GM13976 (cell line): ENCODE measurements around the gene MX1.

Source experiments
- DNase-seq: peaks from one replicate; pipeline ENCODE4 v3.0.0; 2012; ENCODE audit warnings: low spot score
- in situ Hi-C: fragments of 300-500 bp; cut with MboI; formaldehyde crosslinking; loops from one replicate; pipeline ENCODE4 v1.12.0; 2022; ENCODE audit warnings: low sequenced_read_pairs, mixed read lengths, inconsistent platforms; ENCODE audit not compliant: unreplicated experiment
- TF ChIP-seq, protein P1 (sequence below): IDR thresholded peaks from 2 replicates; pipeline ENCODE4 v1.5.1; 2012; ENCODE audit warnings: borderline replicate concordance, mild to moderate bottlenecking; ENCODE audit not compliant: insufficient read depth; ENCODE audit errors: extremely low read depth, missing control alignments, control extremely low read depth

The MX1 gene

DNA sequence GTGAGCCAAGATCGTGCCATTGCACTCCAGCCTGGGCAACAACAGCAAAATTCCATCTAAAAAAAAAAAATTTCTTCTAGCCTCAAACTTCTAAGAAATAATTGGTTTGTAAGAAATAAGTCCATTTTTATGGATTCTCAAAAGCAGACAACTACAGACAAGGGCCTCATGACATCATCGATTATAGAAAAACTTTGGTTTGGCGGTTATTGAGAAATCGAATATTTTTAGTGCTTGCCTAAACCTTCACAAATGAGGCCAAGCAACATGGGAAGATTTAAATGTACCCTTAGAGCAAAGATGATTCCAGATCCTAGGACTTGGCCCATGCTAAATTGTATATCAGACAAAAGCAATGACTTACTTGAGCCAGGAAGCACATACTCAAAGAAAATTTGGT lies 27.8 kb upstream of the MX1 start:
- no peak for DNase-seq
- TF ChIP-seq, protein P1, sequence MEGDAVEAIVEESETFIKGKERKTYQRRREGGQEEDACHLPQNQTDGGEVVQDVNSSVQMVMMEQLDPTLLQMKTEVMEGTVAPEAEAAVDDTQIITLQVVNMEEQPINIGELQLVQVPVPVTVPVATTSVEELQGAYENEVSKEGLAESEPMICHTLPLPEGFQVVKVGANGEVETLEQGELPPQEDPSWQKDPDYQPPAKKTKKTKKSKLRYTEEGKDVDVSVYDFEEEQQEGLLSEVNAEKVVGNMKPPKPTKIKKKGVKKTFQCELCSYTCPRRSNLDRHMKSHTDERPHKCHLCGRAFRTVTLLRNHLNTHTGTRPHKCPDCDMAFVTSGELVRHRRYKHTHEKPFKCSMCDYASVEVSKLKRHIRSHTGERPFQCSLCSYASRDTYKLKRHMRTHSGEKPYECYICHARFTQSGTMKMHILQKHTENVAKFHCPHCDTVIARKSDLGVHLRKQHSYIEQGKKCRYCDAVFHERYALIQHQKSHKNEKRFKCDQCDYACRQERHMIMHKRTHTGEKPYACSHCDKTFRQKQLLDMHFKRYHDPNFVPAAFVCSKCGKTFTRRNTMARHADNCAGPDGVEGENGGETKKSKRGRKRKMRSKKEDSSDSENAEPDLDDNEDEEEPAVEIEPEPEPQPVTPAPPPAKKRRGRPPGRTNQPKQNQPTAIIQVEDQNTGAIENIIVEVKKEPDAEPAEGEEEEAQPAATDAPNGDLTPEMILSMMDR, result no peak
- in situ Hi-C loops, result no loop called here

DNA sequence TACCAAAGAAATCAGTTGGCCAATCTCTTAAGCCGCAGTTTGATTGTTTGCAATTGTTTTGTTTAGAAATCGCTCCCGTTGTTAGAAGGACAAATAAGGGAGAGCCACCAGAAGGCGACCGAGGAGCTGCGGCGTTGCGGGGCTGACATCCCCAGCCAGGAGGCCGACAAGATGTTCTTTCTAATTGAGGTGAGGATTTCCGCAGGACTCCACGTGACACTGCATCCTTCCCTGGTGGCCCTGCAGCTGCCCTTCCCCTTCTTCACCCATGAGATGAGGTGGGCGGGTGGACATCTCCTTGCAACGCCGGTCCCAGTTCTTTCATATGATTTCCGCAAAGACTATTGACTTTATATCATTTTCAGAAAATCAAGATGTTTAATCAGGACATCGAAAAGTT lies 27.2 kb upstream of the MX1 start:
- TF ChIP-seq, protein P1, result no peak
- in situ Hi-C loops, result no loop called here
- no peak for DNase-seq

DNA sequence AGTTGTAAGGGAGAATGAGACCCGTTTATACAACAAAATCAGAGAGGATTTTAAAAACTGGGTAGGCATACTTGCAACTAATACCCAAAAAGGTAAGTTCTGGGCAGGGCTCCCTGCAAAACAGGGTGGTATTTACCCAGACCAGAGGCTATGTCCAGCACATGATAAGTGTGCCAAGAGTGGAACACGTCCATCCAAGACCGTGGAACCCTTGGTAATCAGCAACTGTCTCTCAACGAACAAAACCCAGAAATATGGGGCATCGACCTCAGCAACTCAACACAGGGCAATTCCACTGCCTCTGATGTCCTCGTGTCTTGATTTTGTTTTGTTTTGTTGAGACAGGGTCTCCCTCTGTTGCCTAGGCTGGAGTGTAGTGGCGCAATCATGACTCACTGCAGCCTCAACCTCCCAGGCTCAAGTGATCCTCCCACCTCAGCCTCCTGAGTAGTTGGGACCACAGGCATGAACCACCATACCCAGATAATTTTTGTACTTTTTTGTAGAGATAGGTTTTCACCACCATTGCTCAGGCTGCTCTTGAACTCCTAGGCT lies 26.7 kb upstream of the MX1 start:
- TF ChIP-seq, protein P1, result no peak
- in situ Hi-C loops, result no loop called here
- DNase-seq, result no peak

DNA sequence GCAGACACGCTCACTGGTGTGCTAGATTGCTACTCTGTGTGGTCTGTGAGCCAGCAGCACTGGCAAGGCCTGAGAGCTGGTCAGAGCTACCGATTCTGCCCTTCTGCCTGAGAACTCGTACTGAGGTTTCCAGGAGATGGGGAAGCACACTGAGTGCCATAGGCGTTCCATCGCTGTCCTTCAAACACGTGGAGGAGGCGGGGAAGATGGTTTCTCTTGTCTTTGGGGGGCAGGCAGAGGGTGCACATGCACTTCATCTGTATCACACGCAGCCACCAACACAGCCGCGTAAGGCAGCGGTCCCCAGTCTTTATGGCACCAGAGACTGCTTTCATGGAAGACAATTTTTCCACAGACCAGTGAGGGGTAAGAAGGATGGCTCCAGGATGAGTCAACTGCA lies 23.8 kb upstream of the MX1 start:
- DNase-seq, result no peak
- in situ Hi-C loops, result no loop called here
- TF ChIP-seq, protein P1, result no peak

DNA sequence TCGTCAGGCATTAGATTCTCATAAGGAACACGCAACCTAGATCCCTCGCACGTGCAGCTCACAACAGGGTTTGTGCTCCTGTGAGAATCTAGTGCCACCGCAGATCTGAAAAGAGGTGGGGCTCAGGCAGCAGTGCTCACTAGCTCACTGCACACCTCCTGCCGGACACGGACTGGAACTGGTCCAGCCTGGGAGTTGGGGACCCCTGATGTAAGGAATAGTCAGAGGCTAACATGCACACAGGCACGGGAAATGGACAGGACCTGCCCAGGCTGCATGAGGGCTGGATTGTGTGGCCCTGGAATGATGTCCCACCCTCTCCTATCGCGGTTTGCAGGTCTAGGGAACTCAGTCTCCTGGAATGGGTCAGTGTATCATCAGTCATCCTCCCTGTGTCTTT lies 23.2 kb upstream of the MX1 start:
- TF ChIP-seq, protein P1, result no peak
- in situ Hi-C loops, result no loop called here
- no peak for DNase-seq

DNA sequence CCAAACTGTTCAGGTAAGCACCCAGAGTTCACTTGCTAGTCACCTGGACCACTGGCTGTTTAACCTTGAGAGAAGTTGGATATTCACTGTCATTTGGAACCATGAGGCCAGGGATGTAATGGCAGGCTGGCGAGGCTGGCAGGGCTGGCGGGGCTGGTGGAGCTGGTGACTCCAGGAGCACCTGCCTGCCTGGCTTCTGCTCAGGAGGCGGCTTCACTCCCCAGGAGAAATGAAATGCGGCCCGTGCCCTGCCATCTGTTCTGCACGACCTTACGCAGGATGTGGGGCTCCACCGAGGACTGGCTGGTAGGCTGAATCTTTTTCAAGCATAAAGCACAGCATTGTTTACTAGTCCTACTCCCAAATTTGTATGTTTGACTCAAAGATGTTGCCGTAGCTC lies 22.7 kb upstream of the MX1 start:
- no peak for DNase-seq
- TF ChIP-seq, protein P1, result no peak
- in situ Hi-C loops, result no loop called here

DNA sequence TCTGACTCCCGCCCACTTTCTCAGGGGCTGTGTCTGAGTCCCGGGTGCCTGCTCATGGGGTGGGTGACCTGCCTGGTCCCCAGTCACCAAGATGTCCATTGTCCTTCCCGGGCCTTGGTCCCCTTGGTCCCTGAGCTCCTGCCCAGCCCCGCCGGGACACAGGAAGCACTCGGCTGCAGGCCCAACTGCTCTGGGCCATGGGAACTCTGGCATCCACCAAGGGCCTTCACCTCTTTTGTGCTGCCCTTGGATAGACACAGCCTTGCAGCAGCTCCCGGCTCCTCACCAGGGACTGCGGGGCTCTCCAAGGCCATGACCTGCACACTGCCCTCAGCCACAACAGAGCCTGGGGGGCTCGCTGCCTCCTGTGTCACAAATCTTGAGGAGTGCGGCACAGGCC lies 22.1 kb upstream of the MX1 start:
- DNase-seq, result no peak
- TF ChIP-seq, protein P1, result no peak
- in situ Hi-C loops, result no loop called here
